Stomach (tissue), 4 donors: ENCODE results near the gene GSG1L.

Experiments used
- POLR2A ChIP-seq, 4 donors: fragments of 450-650 bp; IDR thresholded peaks; one replicate each; pipeline ENCODE4 v1.6.1; 2016; ENCODE audit warnings: antibody characterized with exemption in 4 of 4, control low read depth in 2 of 4, mild to moderate bottlenecking in 1 of 4, moderate library complexity in 1 of 4
- TF ChIP-seq, protein P1 (sequence below), 7 experiments: fragments of 450-650 bp in 4 of 7; fragments of 200-600 bp in 3 of 7; sonication (generic) in 3 of 7; IDR thresholded peaks; one replicate each; pipeline ENCODE4 v1.5.1; 2016 to 2019; ENCODE audit warnings: antibody characterized with exemption in 7 of 7, control low read depth in 2 of 7, mild to moderate bottlenecking in 1 of 7

- no peak for TF ChIP-seq POLR2A (IDR thresholded peaks at IDR 0.05)
- TF ChIP-seq, protein P1, sequence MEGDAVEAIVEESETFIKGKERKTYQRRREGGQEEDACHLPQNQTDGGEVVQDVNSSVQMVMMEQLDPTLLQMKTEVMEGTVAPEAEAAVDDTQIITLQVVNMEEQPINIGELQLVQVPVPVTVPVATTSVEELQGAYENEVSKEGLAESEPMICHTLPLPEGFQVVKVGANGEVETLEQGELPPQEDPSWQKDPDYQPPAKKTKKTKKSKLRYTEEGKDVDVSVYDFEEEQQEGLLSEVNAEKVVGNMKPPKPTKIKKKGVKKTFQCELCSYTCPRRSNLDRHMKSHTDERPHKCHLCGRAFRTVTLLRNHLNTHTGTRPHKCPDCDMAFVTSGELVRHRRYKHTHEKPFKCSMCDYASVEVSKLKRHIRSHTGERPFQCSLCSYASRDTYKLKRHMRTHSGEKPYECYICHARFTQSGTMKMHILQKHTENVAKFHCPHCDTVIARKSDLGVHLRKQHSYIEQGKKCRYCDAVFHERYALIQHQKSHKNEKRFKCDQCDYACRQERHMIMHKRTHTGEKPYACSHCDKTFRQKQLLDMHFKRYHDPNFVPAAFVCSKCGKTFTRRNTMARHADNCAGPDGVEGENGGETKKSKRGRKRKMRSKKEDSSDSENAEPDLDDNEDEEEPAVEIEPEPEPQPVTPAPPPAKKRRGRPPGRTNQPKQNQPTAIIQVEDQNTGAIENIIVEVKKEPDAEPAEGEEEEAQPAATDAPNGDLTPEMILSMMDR (IDR thresholded peaks at IDR 0.05), result no peak
Observed at GRCh38 chr16:27840311-27841060, 223.0 kb downstream of the GSG1L start.
